Activated CD4-positive, alpha-beta T cell treated with anti-CD3 and anti-CD28 coated beads, Interleukin-2, amount 50 U/mL, for 16 hours (primary cell): ENCODE data around the gene CD48.
A peak's percentile ranks its signal among the peaks of the same experiment; 100 is the strongest.
"Not testable (repeated sequence)": the region's sequence is repeated elsewhere in the genome, so short reads cannot be mapped to it uniquely, and the experiment has no call there.

Experiments used
- DNase-seq: peaks from one replicate; pipeline ENCODE4 v3.0.0-alpha.2; 2020

Gene CD48

DNA sequence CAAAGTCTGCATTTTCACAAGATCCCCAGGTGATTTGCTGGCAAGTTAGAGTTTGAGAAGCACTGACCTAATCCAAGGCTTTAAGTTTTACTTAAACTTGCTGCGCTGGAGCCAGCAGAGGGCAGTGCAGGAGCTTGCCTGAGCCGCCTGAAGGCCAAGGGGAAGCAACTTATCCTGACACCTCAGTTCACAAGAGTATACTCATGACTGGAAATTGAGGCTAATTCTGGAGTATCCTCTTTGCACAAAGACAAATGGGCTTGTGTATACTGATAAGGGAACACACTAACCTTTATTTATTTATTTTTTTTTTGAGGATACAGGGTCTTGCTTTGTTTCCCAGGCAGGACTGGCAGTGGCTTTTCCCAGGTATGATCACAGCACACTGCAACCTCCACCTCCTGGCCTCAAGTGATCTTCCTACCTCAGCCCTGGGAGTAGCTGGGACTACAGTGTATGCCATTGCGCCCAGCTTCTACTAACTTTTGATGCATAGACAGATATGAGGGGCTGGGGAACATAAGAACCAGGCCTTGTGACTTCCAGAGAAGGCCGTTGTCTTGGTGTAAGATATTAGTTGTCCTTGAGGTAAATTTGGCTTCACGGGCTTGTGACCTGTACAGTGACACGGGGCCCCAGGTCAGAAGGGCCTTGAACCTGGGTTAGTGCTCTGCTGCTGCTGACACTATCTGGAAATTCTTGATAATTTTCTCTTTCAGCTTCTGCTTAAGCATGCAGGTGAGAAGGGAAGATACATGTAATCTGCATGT, 35.8 kb downstream of the CD48 start:
- peak; percentile 88 for DNase-seq

DNA sequence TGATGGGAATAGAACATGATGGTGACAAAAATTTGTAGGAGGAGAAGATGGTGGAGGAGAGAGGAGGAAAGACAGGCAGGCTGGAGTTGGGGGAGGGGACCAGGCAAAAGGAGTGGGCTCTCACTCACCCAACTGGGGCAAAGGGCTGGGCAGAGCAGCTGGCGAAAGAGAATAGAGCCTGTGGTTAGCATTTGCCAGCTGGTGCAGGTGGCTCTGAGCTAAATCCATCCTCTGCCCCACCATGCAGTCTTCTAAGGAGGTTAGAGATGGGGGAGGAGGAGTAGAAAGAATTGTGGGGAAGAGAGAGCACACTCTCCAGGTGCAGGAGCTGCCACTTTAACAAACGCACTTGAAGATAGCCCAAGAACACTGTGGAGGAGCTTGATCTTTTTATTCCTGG, 37.2 kb downstream of the CD48 start:
- DNase-seq = no peak

DNA sequence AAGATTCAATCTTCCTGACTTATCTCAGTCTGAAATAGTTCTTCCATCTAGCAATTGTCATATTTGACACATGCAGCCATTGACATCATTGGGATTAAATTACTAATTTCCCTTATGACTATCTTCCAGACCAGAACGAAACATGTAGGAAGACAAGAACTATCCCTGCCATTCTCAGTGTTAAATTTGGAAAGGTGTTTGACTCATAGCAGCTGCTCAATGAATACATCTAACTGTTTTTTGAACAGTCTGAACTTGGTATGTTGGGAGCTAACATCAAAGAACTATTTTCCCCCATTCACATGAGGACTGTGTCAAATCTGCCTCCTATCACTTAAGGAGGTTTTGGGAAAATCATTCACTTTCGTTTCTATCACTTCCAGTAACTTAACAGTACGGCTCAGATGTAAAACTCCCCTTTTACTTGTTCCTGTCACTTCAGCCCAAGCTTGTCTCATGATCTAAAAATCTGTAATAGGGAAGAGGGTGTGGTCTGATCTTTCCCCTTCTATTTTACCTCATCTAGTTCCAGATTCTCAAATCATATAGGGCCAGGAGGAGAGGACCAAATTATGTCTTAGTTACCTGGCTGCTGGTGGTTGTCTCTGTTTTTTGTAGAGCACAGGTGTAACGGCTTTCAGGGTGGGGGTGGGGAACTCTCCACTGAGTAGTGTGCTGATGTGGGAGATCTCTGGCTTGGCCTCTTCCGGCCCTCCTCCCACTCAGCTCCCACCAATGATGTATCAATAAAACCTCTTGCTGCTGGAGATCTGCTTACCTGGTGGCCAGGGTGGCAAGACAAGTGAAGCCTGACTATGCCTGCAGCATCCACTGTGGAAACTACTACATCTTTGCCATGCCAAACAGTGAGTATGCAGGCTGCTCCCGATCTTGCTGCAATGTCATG, 38.6 kb downstream of the CD48 start:
- DNase-seq = peak; percentile 56

DNA sequence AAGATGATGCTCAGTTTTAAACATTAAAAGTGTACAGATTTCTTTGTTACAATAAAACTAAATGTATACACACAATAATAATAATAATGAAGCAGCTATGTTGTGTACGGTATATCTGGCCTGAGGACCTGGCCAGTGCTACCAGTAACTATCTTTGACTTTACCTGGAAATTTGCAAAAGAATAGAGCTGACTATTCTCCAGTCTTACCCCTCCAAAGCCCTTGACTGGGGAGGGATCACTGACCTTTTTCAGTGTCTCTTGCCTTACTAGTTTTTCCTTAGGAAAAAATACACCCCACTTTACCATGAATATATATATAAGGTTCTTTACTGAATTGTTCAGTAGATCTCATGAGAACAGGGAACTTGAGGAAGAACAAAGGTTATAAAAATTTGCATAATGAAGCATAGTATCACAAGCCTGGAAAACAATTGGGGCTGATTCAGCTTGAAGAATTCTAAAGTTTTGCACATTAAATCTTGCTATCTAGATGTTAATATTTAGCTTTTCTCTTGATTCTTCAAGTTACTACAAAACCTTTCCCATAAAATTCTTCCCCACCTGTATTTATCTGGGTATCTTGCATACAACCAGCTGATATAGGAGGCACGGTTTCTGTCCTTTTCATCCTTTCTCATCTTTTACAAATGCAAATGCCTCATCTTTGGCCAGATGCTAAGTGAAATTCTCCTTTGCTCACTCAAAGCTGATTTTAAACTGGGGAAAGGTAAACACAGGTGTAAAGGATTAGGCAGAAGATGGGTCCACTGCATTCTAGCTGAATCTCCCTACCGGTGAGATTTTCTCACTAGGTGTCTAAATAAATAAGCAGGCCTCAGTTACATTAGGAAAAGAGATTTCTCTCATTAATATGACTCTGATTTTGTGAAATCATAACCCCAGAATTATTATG, 39.8 kb downstream of the CD48 start:
- DNase-seq = no peak

DNA sequence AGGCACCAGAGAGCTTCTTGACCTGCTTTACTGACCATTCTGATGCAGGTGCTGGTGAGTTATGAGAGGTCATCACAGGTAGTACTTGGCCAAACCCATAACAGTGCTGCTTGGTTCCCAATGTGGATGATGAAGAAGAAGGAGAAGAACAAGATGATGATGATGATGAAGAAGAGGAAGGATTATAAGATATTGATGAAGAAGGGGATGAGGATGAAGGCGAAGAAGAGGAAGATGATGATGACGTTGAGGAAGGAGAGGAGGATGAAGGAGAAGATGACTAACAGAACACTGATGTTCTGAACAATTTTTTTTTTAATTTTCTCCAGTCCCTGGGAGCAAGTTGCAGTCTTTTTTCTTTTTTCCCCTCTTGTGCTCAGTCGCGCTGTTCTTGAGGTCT, 40.9 kb downstream of the CD48 start:
- DNase-seq = no peak

DNA sequence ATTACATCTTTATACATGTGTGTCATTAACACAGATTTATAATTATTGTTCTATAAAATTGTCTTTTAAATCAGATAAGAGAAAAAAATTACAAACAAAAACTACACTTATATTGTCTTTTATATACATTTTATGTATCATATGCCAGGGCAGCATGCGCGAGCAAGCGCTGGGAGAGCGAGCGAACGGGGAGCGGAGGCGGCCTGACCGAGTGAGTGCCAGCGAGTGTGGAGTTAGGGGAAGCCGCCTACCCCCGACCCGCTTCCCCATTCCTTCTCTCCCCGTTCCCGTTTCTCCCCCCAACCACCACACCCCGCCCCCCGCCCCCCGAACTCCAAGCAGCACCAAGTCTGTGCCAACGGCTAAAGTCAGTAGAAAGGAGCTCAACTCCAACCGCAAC, 41.8 kb downstream of the CD48 start:
- DNase-seq = no peak

DNA sequence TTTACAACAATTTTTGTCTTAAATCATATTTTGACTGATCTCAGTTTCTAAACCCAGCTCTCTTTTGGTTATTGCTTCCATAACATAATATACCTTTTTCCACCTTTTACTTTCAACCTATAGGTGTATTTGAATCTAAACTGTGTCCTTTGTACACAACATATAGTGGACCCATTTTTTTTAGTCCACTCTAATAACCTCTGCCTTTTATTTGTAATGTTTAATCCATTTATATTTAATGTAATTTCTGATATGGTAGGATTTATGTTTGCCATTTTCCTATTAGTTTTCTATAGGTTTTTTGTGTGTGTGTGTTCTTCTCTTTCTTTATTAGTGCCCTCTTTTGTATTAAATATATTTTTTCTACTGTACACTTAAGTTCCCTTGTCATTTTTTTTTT, 42.3 kb downstream of the CD48 start:
- DNase-seq = no peak

DNA sequence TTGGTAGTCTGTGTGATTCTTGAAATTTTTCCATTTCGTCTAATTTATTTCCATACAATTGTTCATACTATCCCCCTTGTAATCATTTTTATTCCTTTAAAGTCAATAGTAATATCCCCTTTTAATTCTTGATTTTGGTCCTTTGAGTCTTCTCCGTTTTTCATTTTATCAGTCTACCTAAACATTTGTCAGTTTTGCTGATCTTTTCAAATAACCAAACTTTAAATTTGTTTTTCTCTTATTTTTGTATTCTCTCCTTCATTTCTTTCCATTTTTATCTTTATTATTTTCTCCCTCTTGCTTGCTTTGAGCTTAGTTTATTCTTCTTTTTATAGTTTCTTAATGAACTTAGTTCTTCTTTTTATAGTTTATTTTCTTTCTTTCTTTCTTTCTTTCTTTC, 43.7 kb downstream of the CD48 start:
- DNase-seq = no peak

DNA sequence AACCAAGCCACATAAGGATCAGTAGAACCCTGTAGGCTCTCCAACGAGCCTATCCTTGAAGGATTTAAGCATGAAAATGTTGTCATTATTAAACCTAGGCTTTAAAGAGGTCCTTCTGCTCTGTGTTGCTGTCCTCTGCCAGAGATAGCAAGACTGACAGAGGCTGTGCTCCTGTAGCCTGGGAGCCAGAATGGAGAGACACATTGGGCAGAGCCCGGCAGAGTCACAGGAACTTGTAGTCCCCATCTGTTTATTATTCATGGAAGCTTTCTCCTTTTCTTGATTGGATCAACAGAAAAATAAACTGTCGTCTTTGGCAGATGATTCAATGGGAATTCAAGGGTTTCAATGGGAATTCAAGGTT, 45.6 kb downstream of the CD48 start:
- DNase-seq = no peak

DNA sequence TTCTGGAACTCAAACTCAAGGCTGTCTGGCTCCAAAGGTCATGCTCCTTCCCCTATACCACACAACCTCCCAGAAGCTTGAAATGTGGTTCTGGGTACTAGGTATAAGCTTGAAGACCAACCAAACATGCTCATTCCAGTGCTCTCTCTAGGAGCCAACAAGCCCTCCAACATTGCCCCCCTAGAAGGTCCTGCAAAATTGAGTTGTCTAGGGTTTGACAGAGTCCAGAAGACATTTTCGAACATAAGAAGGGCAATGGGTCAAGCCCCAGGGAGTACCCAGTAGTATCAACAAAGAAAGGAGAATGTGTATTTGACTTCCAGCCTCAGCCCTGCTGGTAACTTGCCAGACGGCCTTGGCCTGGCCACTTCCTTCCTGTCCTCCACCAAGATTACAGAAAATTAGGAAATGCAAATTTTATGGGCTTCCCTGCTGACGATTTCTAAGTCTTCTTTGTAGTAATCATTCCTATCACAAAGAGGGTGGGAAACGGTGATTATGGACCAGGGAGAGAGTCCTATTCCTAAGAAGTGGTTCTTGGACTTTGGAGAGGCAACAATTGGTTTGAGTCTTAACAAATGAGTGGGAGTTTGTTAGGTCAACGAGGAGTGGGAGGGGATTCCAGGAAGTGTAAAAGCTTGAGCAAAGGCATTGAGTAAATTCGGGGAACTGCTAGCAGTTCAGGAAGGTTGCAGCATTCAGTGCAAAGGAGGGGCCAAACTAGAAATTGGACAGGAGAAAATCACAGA, 46.1 kb downstream of the CD48 start:
- DNase-seq = peak; percentile 68

DNA sequence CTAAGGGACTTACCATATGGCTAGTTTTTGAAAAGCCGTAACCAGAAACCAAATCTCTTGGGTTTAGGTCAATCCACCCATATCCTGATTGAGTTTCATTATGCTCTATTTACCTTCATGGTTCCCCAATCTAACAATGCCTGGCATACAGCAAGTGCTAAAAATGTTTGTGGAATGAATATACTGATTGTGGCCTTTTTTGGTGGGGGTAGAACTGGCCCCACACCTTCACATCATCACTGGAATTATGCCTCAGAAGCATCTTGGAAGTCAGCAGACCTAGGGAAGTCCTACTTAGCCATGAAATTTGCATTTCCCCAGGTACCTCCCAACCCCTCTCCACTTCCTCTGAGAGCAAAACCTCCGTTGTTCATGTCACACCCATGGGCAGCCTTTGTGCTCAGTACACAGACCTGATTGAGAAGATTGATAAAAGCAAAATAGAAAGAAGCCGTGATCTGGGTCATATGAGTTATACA, 47.0 kb downstream of the CD48 start:
- peak; percentile 73 for DNase-seq

DNA sequence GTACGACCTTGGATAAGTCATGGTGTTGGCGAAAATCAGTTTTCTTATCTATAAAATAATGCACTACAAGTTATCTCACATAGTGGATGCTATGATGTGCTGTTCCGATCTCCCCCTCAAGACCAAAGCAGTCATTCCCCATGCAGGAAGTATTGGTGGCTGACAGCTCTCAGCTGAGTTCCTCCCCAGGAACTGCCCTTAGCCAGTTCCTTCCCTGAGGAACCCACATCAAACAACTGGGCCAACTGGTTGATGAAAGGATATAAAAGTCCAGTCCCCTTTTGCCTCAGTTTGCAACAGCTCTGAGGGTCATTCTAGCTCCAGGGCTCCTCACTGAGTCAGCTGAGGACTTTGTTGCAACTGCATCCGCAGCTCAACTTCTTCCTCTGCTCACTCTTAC, 48.7 kb downstream of the CD48 start:
- DNase-seq = no peak

DNA sequence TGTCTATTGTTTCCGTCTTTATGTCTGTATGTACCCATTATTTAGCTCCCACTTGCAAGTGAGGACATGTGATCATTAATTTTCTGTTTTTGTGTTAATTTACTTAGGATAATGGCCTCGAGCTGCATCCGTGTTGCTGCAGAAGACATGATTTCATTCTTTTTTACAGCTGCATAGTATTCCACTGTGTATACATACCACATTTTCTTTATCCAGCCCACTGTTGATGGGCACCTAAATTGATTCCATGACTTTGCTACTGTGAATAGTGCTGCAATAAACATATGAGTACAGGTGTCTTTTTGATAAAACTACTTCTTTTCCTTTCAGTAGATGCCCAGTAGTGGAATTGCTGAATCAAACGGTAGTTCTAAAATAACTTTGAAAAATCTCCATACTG, 52.1 kb downstream of the CD48 start:
- no peak for DNase-seq

DNA sequence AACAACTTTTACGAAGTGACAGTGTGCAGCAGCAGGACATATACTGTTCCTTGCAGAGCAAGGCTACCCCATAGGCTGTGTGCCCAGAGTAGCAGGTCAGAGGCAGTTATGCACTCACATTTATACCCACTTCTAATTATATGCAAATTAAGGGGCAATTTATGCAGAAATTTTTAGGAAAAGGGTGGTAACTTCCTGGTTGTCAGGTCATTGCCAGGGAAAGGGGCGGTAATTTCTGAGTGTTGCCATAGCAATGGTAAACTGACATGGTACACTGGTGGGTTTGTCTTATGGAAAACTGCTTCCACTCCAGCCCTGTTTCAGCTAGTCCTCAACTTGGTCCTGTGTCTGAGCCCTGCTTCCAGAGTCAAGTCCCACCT, 52.8 kb downstream of the CD48 start:
- no peak for DNase-seq

DNA sequence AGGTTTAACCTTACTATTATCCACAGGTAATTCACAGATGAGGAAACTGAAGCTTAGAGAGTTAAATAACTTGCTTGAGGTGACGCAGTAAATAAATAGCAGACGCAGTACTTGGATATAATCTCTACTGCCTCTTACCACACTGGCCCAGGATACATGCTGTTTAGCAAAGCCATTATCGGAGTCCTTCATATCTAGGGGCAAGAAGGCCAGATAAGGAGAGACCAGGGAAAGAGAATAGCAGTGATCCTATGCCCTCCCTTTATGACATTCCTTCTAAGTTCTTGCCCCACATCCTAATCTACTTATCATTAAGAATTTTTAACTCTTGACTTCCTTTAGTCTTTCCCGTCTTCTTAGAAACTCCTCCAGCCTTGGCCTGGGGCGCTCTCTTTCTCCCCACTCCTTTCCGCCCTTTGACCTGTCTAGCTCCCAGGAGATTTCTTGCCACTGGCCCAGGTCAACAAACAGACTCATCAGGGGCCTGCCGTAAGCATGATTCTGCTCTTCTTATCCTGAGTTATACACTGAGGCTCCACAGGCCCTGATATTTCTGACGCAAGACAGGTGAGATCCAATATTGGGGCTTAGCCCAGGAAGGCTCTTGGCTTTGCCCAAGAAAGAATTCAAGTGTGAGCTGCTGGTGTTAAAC, 53.3 kb downstream of the CD48 start:
- DNase-seq = no peak

DNA sequence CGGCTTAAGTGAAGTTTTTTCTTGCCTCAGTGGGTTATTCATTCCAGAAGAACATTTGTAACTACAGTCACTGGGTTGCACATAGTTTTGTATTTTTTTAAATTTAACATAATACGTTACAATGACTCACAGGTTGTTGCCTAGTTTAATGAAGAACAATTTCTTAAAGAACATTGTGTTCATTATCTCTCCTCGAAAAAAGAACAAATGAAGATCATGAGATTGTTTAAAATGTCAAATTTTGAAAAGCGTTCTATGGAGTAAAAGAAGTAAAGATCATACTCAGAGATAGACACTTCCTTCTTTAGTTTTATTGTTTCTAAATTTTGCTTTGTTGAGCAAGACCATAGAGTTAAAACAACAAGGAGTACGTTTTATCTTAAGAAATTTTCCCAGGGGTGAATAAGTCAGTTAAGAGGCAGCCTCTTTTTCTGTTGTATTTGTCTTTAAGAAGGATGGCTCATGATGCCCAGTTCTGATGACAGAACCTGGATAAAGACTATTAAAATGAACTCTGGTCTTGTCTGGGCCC, 54.3 kb downstream of the CD48 start:
- DNase-seq = no peak

DNA sequence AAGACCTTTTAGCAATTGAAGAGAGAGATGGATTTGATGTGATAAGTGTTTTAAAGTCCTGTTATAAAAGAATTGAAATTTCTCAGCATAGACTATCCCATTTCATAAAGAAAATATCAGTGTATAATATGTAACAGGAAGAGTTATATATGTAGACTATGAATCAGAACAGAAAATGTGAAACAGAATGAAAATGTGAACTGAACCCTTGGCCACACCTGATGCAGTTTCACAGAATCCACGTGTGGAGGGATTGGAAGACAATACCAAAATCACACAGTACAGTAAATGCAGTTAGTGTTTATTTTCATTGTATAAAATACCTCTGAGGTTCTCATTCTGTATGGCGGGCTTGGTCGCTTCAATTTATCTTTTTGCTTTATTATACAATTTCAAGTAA, 54.9 kb downstream of the CD48 start:
- no peak for DNase-seq

DNA sequence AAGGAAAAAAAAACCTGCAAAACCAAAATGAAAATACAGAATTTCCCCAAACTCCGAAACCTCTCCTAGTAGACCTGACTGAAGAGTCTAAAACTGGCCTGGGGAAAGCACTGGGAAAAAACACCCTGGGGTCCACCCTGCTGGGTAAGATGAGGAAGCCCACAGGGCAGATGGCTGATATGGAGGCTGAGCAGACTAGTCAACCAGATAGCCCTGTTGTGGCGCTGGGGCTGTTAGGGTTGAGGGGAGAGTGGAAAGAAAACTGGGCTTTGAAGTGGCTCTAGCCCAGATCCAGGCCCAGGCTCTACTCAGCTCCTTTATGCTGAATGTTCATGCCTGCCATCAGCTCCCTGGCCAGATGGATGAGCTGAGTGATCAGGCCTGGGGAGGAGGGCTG, 58.0 kb downstream of the CD48 start:
- DNase-seq = no peak

DNA sequence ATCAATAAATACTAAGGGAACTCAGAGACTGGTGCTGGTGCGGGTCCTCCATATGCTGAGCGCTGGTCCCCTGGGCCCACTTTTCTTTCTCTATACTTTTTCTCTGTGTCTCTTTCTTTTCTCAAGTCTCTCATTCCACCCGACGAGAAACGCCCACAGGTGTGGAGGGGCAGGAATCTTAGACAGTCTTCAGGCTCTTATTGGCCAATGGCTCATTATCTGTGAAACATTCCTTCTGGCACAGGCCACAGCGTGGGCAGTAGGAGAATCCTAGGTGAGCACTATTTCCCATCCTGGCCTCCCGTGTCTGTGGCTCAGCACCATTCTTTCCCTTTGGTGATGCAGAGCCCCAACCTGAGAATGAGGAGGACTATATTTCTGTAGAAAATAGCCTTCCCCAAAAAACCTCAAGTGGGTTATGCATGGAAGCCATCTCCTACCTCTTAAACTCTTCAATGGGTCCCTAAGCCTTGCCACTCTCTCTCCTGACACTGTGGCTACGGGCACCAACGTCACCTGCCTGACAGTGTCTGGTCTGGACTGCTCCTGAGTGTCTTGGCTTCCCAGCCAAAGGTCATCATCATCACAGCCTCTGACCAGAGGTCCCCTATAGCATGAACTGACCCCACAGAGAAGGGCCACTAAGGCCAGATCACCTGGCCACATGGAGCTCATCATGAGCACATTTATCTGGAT, 58.5 kb downstream of the CD48 start:
- no peak for DNase-seq

DNA sequence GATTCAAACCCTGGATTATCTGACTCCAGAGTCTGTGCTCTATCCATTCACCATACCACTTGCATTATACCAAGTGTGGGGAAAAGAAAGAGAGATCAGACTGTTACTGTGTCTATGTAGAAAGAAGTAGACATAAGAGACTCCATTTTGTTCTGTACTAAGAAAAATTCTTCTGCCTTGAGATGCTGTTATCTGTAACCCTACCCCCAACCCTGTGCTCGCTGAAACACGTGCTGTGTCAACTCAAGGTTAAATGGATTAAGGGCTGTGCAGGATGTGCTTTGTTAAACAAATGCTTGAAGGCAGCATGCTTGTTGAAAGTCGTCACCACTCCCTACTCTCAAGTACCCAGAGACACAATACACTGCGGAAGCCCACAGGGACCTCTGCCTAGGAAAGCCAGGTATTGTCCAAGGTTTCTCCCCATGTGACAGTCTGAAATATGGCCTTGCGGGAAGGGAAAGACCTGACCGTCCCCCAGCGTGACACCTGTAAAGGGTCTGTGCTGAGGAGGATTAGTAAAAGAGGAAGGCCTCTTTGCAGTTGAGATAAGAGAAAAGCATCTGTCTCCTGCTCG, 59.5 kb downstream of the CD48 start:
- not testable (repeated sequence) for DNase-seq
